CD4-positive, alpha-beta T cell (primary cell): ENCODE measurements around the gene MATN1. TPM values are rescaled to one million over a fixed set of nuclear protein-coding genes. Genes with fewer than 3 reads are reported as not detected.

Source experiments
- ATAC-seq: fragments of 200-7000 bp; cut with Tn5 transposase; one replicate; pipeline ENCODE4 v1.10.0; 2022; ENCODE audit warnings: mild to moderate bottlenecking; ENCODE audit not compliant: poor library complexity
- CTCF ChIA-PET: fragments of 350-600 bp; sonication (Branson Sonifier 250); formaldehyde crosslinking; loops from one replicate; lab custom pipeline; 2021; ENCODE audit warnings: antibody characterized with exemption, inconsistent platforms; lab: Charles Lee
- POLR2A ChIA-PET: fragments of 350-600 bp; sonication (Branson Sonifier 250); formaldehyde crosslinking; loops from one replicate; lab custom pipeline; 2021; ENCODE audit warnings: antibody characterized with exemption, inconsistent platforms; lab: Charles Lee
- DNase-seq, 14 experiments: peaks; one replicate each; pipeline ENCODE4 v3.0.0-alpha.2; 2013 to 2020; ENCODE audit warnings: mixed read lengths in 2 of 14
- H3K27ac ChIP-seq, 2 donors: one replicate each; pipeline versions ENCODE4 v1.5.1 to v1.7.0; 2013; ENCODE audit warnings: low read length in 2 of 2, low read depth in 1 of 2, mild to moderate bottlenecking in 1 of 2
- H3K27me3 ChIP-seq, 2 experiments: 1 replicate in 1 of 2; 2 replicates in 1 of 2; pipeline versions ENCODE4 v1.6.1 to v1.7.0; 2013; ENCODE audit warnings: low read length in 2 of 2, control low read depth in 1 of 2, mild to moderate bottlenecking in 1 of 2, moderate library complexity in 1 of 2; ENCODE audit not compliant: insufficient read depth in 2 of 2, control insufficient read depth in 1 of 2
- H3K36me3 ChIP-seq: one replicate; pipeline ENCODE4 v1.6.1; 2013; ENCODE audit warnings: low read length, control low read depth; ENCODE audit not compliant: insufficient read depth
- H3K4me1 ChIP-seq: one replicate; pipeline ENCODE4 v1.6.1; 2013; ENCODE audit warnings: low read length, control low read depth; ENCODE audit not compliant: insufficient read depth
- H3K4me3 ChIP-seq: one replicate; pipeline ENCODE4 v1.5.1; 2013; ENCODE audit warnings: mild to moderate bottlenecking, low read length, moderate library complexity
- H3K9me3 ChIP-seq, 2 experiments: 1 replicate in 1 of 2; 2 replicates in 1 of 2; pipeline versions ENCODE4 v1.6.1 to v1.7.0; 2013; ENCODE audit warnings: low read length in 2 of 2, mild to moderate bottlenecking in 2 of 2, control low read depth in 1 of 2, moderate library complexity in 1 of 2; ENCODE audit not compliant: control insufficient read depth in 1 of 2, insufficient read depth in 1 of 2
- H3K27ac Mint-ChIP-seq: one replicate; pipeline ENCODE4 v1.8.0; 2020; ENCODE audit warnings: mixed read lengths
- H3K27me3 Mint-ChIP-seq: one replicate; pipeline ENCODE4 v1.8.0; 2021; ENCODE audit warnings: mixed read lengths
- H3K36me3 Mint-ChIP-seq: one replicate; pipeline ENCODE4 v1.8.0; 2021; ENCODE audit warnings: low read depth, mixed read lengths
- H3K4me1 Mint-ChIP-seq: one replicate; pipeline ENCODE4 v1.8.0; 2021; ENCODE audit warnings: low read depth, mixed read lengths
- H3K4me3 Mint-ChIP-seq: one replicate; pipeline ENCODE4 v1.8.0; 2020; ENCODE audit warnings: mild to moderate bottlenecking, mixed read lengths
- H3K9me3 Mint-ChIP-seq: one replicate; pipeline ENCODE4 v1.8.0; 2020; ENCODE audit warnings: mixed read lengths
- CTCF ChIP-seq: fragments of 200-600 bp; IDR thresholded peaks from one replicate; pipeline ENCODE4 v1.8.0; 2022; ENCODE audit warnings: antibody characterized with exemption, mild to moderate bottlenecking
- intact Hi-C, 2 experiments: fragments of 100-400 bp; cut with DNase I in 1 of 2; cut with micrococcal nuclease in 1 of 2; formaldehyde crosslinking; loops; one replicate each; pipeline versions ENCODE4 v1.15.1 to v1.9.0; 2023 to 2025; cut with DNase I, micrococcal nuclease
- total RNA-seq, 174 experiments: library from RNA in 2 of 174; stranded (reverse) in 2 of 174; gene quantifications; one replicate each; pipeline ENCODE4 v1.2.3 and lab custom pipeline; 2021 to 2026

MATN1 gene
- total RNA-seq, 2 experiments from 2014 or later: 2.5 to 2.7 TPM

- peaks cover 5% of the 10 kb centered on the region for H3K9me3 Mint-ChIP-seq
- H3K27me3 ChIP-seq: peaks cover 13% of the 10 kb centered on the region in 2 experiments
- no peak overlapping the region for H3K4me3 ChIP-seq
- H3K4me3 Mint-ChIP-seq: no peak overlapping the region
- no peaks in the 10 kb centered on the region for H3K36me3 ChIP-seq
- H3K27ac ChIP-seq: no peak overlapping the region
- no peaks in the 10 kb centered on the region for H3K36me3 Mint-ChIP-seq
- TF ChIP-seq CTCF: no peak
- H3K9me3 ChIP-seq: peaks cover 7 to 20% of the 10 kb centered on the region in 2 experiments
- intact Hi-C loops: no loop called here
- peaks cover 43% of the 10 kb centered on the region for H3K27me3 Mint-ChIP-seq
- no peak for DNase-seq
- H3K4me1 Mint-ChIP-seq: no peaks in the 10 kb centered on the region
- ChIA-PET POLR2A (no interaction called here), CTCF (no interaction called here)
- no peaks in the 10 kb centered on the region for H3K4me1 ChIP-seq
- no peak overlapping the region for H3K27ac Mint-ChIP-seq
- no peak for ATAC-seq
These were observed 45.9 kb downstream of the MATN1 start for GRCh38 chr1:30677471-30677870.

DNA sequence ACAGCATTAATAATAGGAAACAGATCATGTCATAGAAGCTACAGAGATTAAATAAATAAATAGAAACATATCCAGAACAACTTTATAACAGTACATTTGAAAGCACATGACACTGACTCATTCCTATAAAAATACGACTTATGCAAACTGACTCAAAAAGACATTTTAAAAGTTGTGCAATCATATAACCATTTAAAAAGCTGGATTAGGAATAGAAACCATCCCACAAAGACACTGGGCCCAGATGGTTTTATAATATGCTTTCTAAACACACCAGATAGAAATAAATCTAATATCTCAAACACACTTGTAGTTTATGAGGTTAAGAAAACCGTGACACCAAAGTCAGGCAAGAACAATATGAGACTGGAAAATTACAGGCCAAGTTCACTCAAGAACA lies 47.6 kb downstream of the MATN1 start:
- CTCF ChIA-PET: no interaction called here
- ATAC-seq: no peak
- peaks cover 38% of the 10 kb centered on the region for H3K27me3 Mint-ChIP-seq

DNA sequence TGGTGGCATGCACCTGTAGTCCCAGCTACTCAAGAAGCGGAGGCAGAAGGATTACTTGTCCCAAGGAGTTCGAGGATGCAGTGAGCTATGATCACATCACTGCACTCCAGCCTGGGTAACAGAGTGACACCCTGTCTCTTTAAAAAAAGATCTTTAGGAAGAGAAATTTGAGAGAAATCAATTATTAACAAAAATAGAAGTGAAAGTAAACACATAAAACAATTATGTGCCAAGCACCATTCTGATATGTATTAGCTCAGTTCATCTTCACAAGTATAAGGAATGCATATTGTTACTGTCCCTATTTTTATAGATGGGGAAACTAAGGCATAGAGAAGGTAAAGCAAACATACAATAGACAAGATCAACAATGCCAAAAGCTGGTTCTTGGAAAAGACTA lies 48.1 kb downstream of the MATN1 start:
- Mint-ChIP-seq H3K9me3 (peaks cover 5% of the 10 kb centered on the region), H3K36me3 (no peaks in the 10 kb centered on the region), H3K27me3 (peaks cover 42% of the 10 kb centered on the region), H3K27ac (no peak overlapping the region), H3K4me1 (no peaks in the 10 kb centered on the region), H3K4me3 (no peak overlapping the region)
- intact Hi-C loops: no loop called here
- TF ChIP-seq CTCF: no peak
- Histone ChIP-seq H3K4me3 (no peak overlapping the region), H3K27me3 (peaks cover 6 to 13% of the 10 kb centered on the region in 2 experiments), H3K27ac (no peak overlapping the region), H3K4me1 (no peaks in the 10 kb centered on the region), H3K36me3 (no peaks in the 10 kb centered on the region), H3K9me3 (peaks cover 7 to 16% of the 10 kb centered on the region in 2 experiments)
- ChIA-PET POLR2A (no interaction called here), CTCF (no interaction called here)
- ATAC-seq (no peak), DNase-seq (no peak)

More for the DNA sequence above, 47.6 kb downstream of the MATN1 start:
- no peaks in the 10 kb centered on the region for H3K36me3 Mint-ChIP-seq
- TF ChIP-seq CTCF: no peak
- no peak overlapping the region for H3K27ac Mint-ChIP-seq
- no peak overlapping the region for H3K4me3 ChIP-seq
- H3K4me1 ChIP-seq: no peaks in the 10 kb centered on the region
- H3K4me1 Mint-ChIP-seq: no peaks in the 10 kb centered on the region
- peaks cover 6 to 13% of the 10 kb centered on the region in 2 experiments for H3K27me3 ChIP-seq
- POLR2A ChIA-PET: no interaction called here
- intact Hi-C loops: no loop called here
- H3K4me3 Mint-ChIP-seq: no peak overlapping the region
- no peak overlapping the region for H3K27ac ChIP-seq
- DNase-seq: no peak
- no peaks in the 10 kb centered on the region for H3K36me3 ChIP-seq
- H3K9me3 Mint-ChIP-seq: peaks cover 5% of the 10 kb centered on the region
- H3K9me3 ChIP-seq: peaks cover 7 to 20% of the 10 kb centered on the region in 2 experiments
